GM18526 (cell line): ENCODE data around the gene IL18BP.

Experiments
- POLR2A ChIP-seq: IDR thresholded peaks from 3 replicates; pipeline ENCODE4 v1.6.1; 2011; ENCODE audit not compliant: insufficient read length; ENCODE audit errors: extremely low read depth

The IL18BP gene

GRCh38 chr11:71992136-71992730 lies 6.5 kb upstream of the IL18BP start:
- no peak for TF ChIP-seq POLR2A

GRCh38 chr11:71994786-71995185 lies 3.9 kb upstream of the IL18BP start:
- no peak for TF ChIP-seq POLR2A

- no peak for TF ChIP-seq POLR2A
Observed at GRCh38 chr11:71995726-71996291, 2.9 kb upstream of the IL18BP start.

GRCh38 chr11:71996517-71996916 lies 2.2 kb upstream of the IL18BP start:
- TF ChIP-seq POLR2A, result no peak

- no peak for TF ChIP-seq POLR2A
Observed at GRCh38 chr11:71996946-71997345, 1.8 kb upstream of the IL18BP start.

GRCh38 chr11:71997594-71997993 lies 1.1 kb upstream of the IL18BP start:
- TF ChIP-seq POLR2A, result no peak

- no peak for TF ChIP-seq POLR2A
Observed at GRCh38 chr11:71998061-71998460, 648 bp upstream of the IL18BP start.

GRCh38 chr11:71999362-71999761 lies 653 bp downstream of the IL18BP start:
- TF ChIP-seq POLR2A, result no peak

- no peak for TF ChIP-seq POLR2A
Observed at GRCh38 chr11:71999798-72000197, 1.1 kb downstream of the IL18BP start.

- TF ChIP-seq POLR2A, result peak; percentile 9
Observed at GRCh38 chr11:72000202-72000867, 1.6 kb downstream of the IL18BP start.

GRCh38 chr11:72001285-72001684 lies 2.6 kb downstream of the IL18BP start:
- TF ChIP-seq POLR2A, result no peak

GRCh38 chr11:72001834-72002591 lies 3.3 kb downstream of the IL18BP start:
- TF ChIP-seq POLR2A, result peak; percentile 1

GRCh38 chr11:72002841-72003775 lies 4.4 kb downstream of the IL18BP start:
- no peak for TF ChIP-seq POLR2A

- no peak for TF ChIP-seq POLR2A
Observed at GRCh38 chr11:72003776-72004171, 5.1 kb downstream of the IL18BP start.
